HCT116 (cell line): ENCODE data around the gene SPAG4. TPM values are rescaled to one million over a fixed set of nuclear protein-coding genes. Genes with fewer than 3 reads are reported as not detected.

Experiments used
- ATAC-seq: fragments of 200-7000 bp; cut with Tn5 transposase; 2 replicates; pipeline ENCODE4 v1.9.1; 2020; ENCODE audit warnings: mild to moderate bottlenecking, moderate library complexity
- BruUV-seq: library from RNA; stranded (reverse); fragments of 400-500 nt; replicated peaks from 2 replicates; lab custom pipeline; 2021; lab: Mats Ljungman, UMichigan
- CTCF ChIA-PET: fragments of 300-600 bp; sonication (Branson Sonifier 250); formaldehyde crosslinking; loops from one replicate; lab custom pipeline; 2021; ENCODE audit warnings: antibody characterized with exemption; lab: Charles Lee
- POLR2A ChIA-PET: fragments of 300-600, 350-600 bp; sonication (Branson Sonifier 250); formaldehyde crosslinking; loops from one replicate; lab custom pipeline; 2021; ENCODE audit warnings: antibody characterized with exemption; lab: Charles Lee
- RAD21 ChIA-PET, 2 experiments: fragments of 300-600 bp; sonication (Branson Sonifier 250); formaldehyde crosslinking; loops; one replicate each; lab custom pipeline; 2023; ENCODE audit warnings: low total read pairs in 2 of 2; ENCODE audit not compliant: uncharacterized antibody in 2 of 2, unreplicated experiment in 2 of 2, low non-redundant PET in 1 of 2; lab: Charles Lee
- DNase-seq: peaks from one replicate; pipeline ENCODE4 v3.0.0-alpha.2; 2010; ENCODE audit warnings: low read depth, low spot score
- H2AFZ ChIP-seq: fragments of 200-600 bp; shearing (Covaris generic), sonication (generic); 2 replicates; pipeline ENCODE4 v1.6.1; 2017; ENCODE audit warnings: low read depth, mixed run types, mixed read lengths, antibody characterized with exemption, low read length; ENCODE audit not compliant: poor library complexity, severe bottlenecking
- H3K27ac ChIP-seq: 2 replicates; pipeline ENCODE4 v1.5.1; 2012; ENCODE audit warnings: low read depth, low read length
- H3K27me3 ChIP-seq: fragments of 200-600 bp; sonication (generic); 2 replicates; pipeline ENCODE4 v1.6.1; 2016; ENCODE audit warnings: mixed run types, low read length, mixed read lengths; ENCODE audit not compliant: insufficient read depth
- H3K36me3 ChIP-seq, 2 experiments: fragments of 200-500 bp in 1 of 2; fragments of 200-600 bp in 1 of 2; sonication (Bioruptor generic) in 1 of 2; sonication (generic) in 1 of 2; 2 replicates each; pipeline versions ENCODE4 v1.5.1 to v1.6.1; 2014 to 2016; ENCODE audit warnings: low read length in 2 of 2, inconsistent platforms in 1 of 2, mixed read lengths in 1 of 2, mixed run types in 1 of 2; ENCODE audit not compliant: insufficient read depth in 2 of 2, control insufficient read depth in 1 of 2
- H3K4me1 ChIP-seq, 2 experiments: fragments of 200-600 bp in 1 of 2; sonication (generic) in 1 of 2; 2 replicates each; pipeline versions ENCODE4 v1.5.1 to v1.6.1; 2012 to 2017; ENCODE audit warnings: low read length in 2 of 2, inconsistent platforms in 1 of 2, mild to moderate bottlenecking in 1 of 2, mixed read lengths in 1 of 2, mixed run types in 1 of 2, moderate library complexity in 1 of 2; ENCODE audit not compliant: insufficient read depth in 2 of 2, control insufficient read depth in 1 of 2
- H3K4me2 ChIP-seq: fragments of 200-600 bp; sonication (generic); 2 replicates; pipeline ENCODE4 v1.6.1; 2017; ENCODE audit warnings: mixed run types, low read length, mixed read lengths
- H3K4me3 ChIP-seq, 2 experiments: fragments of 200-600 bp in 1 of 2; sonication (generic) in 1 of 2; replicated peaks in 1 of 2; 2 replicates each; pipeline ENCODE4 v1.5.1; 2011 to 2016; ENCODE audit warnings: low read length in 2 of 2, control low read depth in 1 of 2, low read depth in 1 of 2, mild to moderate bottlenecking in 1 of 2, mixed read lengths in 1 of 2, mixed run types in 1 of 2
- H3K79me2 ChIP-seq: fragments of 200-600 bp; sonication (generic); 2 replicates; pipeline ENCODE4 v1.6.1; 2017; ENCODE audit warnings: mild to moderate bottlenecking, mixed run types, low read length, moderate library complexity, mixed read lengths; ENCODE audit not compliant: insufficient read depth
- H3K9ac ChIP-seq: fragments of 200-600 bp; sonication (generic); 2 replicates; pipeline ENCODE4 v1.6.1; 2016; ENCODE audit warnings: low read length, mixed read lengths
- H3K9me2 ChIP-seq: fragments of 200-600 bp; sonication (generic), shearing (Covaris generic); 2 replicates; pipeline ENCODE4 v1.6.1; 2017; ENCODE audit warnings: mixed run types, mild to moderate bottlenecking, moderate library complexity; ENCODE audit not compliant: insufficient read depth
- H3K9me3 ChIP-seq, 2 experiments: fragments of 200-500 bp in 1 of 2; fragments of 200-600 bp in 1 of 2; sonication (Bioruptor generic) in 1 of 2; sonication (generic) in 1 of 2; 2 replicates each; pipeline ENCODE4 v1.6.1; 2014 to 2017; ENCODE audit warnings: low read length in 2 of 2, mixed read lengths in 2 of 2, inconsistent platforms in 1 of 2, low read depth in 1 of 2, mild to moderate bottlenecking in 1 of 2, mixed run types in 1 of 2, moderate library complexity in 1 of 2; ENCODE audit not compliant: control insufficient read depth in 1 of 2, insufficient read depth in 1 of 2
- H4K20me1 ChIP-seq: fragments of 200-600 bp; sonication (generic), shearing (Covaris generic); 2 replicates; pipeline ENCODE4 v1.6.1; 2017; ENCODE audit warnings: mixed run types, mild to moderate bottlenecking, moderate library complexity; ENCODE audit not compliant: insufficient read depth
- CBX3 ChIP-seq: IDR thresholded peaks from 2 replicates; pipeline ENCODE4 v1.6.1; 2012; ENCODE audit warnings: low read depth
- POLR2AphosphoS5 ChIP-seq: IDR thresholded peaks from 2 replicates; pipeline ENCODE4 v1.6.1; 2011; ENCODE audit warnings: mild to moderate bottlenecking, low read depth, low read length, moderate library complexity
- ZFX ChIP-seq: fragments of 450-650 bp; IDR thresholded peaks from 2 replicates; pipeline ENCODE4 v1.6.1; 2017
- intact Hi-C: fragments of 100-400 bp; cut with micrococcal nuclease; formaldehyde crosslinking; loops from 2 replicates; pipeline ENCODE4 v1.10.0; 2022
- total RNA-seq: library from RNA; stranded (reverse); gene quantifications from one replicate; pipeline ENCODE4 v1.2.1, GENCODE V29; 2021; ENCODE audit not compliant: unreplicated experiment
- TF ChIP-seq, protein P1 (sequence below): IDR thresholded peaks from 2 replicates; pipeline ENCODE4 v1.6.1; 2012; ENCODE audit warnings: low read depth

Gene SPAG4
- total RNA-seq, 1 experiment from 2014 or later: 6.2 TPM

DNA sequence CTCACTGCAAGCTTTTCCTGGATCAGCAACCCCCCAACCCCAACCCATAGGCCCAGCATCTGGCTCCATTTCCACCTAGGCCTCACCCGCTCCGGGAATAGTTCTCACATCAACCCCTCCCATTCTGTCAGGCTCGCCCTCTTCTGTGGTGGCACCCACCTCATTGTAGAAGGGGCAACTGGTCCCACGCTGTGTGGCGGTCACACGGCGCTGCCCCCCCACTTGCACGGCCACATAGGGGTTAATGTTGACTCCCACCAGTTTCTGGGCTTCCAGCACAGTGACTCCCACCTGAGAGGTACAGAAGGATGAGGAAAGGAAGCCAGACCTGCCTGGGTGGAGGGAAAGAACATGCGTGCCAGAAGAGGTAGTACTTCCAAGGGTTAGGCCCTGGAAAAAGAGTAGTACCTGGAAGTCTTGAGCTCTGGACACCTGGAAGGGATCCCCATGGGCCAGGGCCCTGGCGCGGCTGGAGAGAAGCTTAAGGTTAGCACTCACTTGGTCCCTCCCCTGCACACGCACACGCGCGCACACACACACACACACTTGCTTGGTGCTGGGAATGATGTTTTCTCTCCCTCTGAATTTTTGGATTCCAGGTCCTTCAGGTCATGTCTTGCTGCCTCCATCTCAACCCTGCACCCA, 12.7 kb upstream of the SPAG4 start:
- Histone ChIP-seq H3K4me1 (peaks cover 14 to 20% of the 10 kb centered on the region in 2 experiments), H3K27me3 (no peaks in the 10 kb centered on the region), H4K20me1 (no peaks in the 10 kb centered on the region), H3K36me3 (no peaks in the 10 kb centered on the region), H3K27ac (no peak overlapping the region), H3K9me3 (no peaks in the 10 kb centered on the region), H3K79me2 (no peaks in the 10 kb centered on the region), H3K4me3 (no peak overlapping the region), H3K9me2 (no peaks in the 10 kb centered on the region), H3K4me2 (no peak overlapping the region), H3K9ac (no peak overlapping the region), H2AFZ (no peak overlapping the region)
- CTCF ChIA-PET: no interaction called here
- BruUV-seq: no TSS peak
- POLR2A ChIA-PET: interaction anchor here (0.6 kb wide), 1 partner anchor 16 kb away, joined by 3 read pairs; no protein-coding TSS in a partner anchor
- RAD21 ChIA-PET: no interaction called here
- intact Hi-C loops: no loop called here
- ATAC-seq: no peak
- TF ChIP-seq POLR2AphosphoS5: no peak
- TF ChIP-seq, protein P1, sequence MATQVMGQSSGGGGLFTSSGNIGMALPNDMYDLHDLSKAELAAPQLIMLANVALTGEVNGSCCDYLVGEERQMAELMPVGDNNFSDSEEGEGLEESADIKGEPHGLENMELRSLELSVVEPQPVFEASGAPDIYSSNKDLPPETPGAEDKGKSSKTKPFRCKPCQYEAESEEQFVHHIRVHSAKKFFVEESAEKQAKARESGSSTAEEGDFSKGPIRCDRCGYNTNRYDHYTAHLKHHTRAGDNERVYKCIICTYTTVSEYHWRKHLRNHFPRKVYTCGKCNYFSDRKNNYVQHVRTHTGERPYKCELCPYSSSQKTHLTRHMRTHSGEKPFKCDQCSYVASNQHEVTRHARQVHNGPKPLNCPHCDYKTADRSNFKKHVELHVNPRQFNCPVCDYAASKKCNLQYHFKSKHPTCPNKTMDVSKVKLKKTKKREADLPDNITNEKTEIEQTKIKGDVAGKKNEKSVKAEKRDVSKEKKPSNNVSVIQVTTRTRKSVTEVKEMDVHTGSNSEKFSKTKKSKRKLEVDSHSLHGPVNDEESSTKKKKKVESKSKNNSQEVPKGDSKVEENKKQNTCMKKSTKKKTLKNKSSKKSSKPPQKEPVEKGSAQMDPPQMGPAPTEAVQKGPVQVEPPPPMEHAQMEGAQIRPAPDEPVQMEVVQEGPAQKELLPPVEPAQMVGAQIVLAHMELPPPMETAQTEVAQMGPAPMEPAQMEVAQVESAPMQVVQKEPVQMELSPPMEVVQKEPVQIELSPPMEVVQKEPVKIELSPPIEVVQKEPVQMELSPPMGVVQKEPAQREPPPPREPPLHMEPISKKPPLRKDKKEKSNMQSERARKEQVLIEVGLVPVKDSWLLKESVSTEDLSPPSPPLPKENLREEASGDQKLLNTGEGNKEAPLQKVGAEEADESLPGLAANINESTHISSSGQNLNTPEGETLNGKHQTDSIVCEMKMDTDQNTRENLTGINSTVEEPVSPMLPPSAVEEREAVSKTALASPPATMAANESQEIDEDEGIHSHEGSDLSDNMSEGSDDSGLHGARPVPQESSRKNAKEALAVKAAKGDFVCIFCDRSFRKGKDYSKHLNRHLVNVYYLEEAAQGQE: no peak
- TF ChIP-seq CBX3: no peak
- TF ChIP-seq ZFX: no peak
- DNase-seq: no peak
